Activated effector memory CD4-positive, alpha-beta T cell treated with anti-CD3 and anti-CD28 coated beads, Interleukin-2, amount 50 U/mL, for 16 hours (primary cell): ENCODE measurements around the gene XRCC1.
"Not testable (repeated sequence)": the region's sequence is repeated elsewhere in the genome, so short reads cannot be mapped to it uniquely, and the experiment has no call there.

Experiments used
- DNase-seq: peaks from one replicate; pipeline ENCODE4 v3.0.0-alpha.2; 2020

Gene XRCC1

DNA sequence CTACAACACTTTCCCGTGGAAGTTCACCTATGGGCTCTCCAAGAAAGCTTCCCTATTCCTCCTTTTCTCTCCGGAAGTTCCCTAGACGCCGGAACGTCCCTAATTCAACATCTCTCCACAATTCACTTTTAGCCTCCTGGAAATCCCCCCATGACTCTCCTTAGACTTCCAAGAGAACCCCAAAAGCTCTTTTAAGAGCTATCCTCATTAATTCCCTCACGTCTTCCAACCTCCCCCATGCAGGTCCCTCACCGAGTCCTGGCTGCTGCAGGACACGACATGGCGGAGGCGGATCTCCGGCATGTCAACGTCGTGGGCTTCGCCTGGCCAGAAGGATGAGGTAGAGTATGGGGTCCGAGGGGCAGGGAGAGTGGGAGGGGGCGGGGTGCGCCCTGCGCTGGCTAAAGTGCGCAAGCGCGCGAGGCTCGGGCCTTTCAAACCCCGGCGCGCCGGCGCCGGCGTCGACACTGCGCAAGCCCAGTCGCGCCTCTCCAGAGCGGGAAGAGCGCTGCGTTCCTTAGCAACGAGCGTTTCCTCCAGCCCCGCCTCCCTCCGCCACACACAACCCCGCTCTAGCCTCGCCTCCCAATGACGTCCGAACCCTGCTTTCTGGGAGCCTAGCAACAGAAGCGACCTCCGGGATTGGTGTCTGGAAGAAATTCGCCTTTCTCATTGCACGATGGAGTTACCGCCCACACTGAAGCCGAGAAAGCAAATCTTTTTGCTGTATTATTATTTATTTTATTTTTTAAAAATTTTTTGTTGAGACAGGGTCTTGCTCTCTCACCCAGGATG, at the start of gene XRCC1, which contains the start of gene PINLYP:
XRCC1 (minus strand) TSS at position 372 of the 795 bp plus-strand sequence; CDS start at position 303, 69 bp downstream.
PINLYP (plus strand) TSS at position 646 of the 795 bp plus-strand sequence. CDS start 1,391 bp downstream, outside the sequence.
- DNase-seq, result peak; percentile 98

DNA sequence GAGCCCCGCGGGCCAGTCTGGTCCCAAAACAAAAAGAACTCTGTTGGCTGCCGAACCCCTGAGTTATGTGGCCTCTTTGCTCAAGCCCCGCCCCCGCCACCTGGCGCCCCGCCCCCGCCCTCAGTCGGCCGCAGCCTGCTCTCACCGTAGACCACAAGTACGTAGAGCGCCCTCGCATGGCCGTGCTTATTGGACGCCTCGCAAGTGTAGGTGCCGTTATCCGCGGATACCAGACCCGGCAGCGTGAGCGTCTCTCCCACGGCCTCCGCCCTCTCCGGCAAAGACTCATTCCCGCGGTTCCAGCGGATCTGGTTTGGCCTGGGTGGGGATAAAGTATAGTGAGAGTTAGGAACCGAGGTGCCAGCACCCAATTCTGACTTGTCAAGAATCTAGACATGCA, 49.6 kb upstream of the XRCC1 start:
- DNase-seq, result peak; percentile 95

GRCh38 chr19:43623889-43624670, 48.8 kb upstream of the XRCC1 start:
- DNase-seq, result no peak

- DNase-seq, result no peak
Measured at GRCh38 chr19:43622956-43623355, 47.6 kb upstream of the XRCC1 start.

DNA sequence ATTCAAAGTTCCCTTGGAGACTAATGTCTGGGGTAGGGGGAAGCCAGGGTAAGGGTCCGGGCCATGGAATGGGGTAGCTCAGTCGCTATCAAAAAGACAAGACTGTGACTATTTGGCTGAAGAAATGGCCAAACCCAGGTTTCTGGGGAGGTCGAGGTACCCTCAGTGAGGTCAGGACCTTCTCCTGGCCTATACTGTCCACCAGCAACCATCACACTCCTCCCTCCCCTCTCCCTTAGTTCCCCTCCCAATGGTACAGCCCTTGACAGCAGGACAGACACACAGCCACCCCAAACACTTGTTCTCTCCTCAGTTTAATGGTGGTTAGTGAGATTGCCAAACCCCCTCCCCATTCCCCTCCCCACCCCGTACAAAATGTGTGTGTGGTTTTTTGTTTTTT, 46.7 kb upstream of the XRCC1 start:
- no peak for DNase-seq

GRCh38 chr19:43620061-43621001, 45.0 kb upstream of the XRCC1 start:
- DNase-seq, result peak; percentile 94

- DNase-seq, result peak; percentile 96
Measured at GRCh38 chr19:43619262-43620060, 44.1 kb upstream of the XRCC1 start, which contains the start of gene ZNF428. Gene ZNF428 (minus strand): TSS chr19:43619629. CDS start chr19:43614304, 5,325 bp downstream.

- no peak for DNase-seq
Measured at GRCh38 chr19:43618921-43619261, 43.6 kb upstream of the XRCC1 start.

DNA sequence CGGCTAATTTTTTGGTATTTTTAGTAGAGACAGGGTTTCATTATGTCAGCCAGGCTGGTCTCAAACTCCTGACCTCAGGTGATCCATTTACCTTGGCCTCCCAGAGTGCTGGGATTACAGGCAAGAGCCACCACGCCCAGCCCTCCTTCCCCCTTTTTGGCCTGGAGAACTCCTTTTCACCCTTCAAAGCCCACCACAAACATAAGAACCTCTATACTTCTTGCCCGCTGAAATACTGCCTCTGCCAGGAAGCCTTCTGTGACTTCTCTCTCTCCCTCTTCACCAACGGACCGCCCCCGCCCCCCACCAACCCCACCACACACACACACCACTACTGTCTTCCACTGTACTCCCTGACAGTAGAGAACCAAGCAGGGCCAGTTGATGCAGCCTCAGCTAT, 41.6 kb upstream of the XRCC1 start:
- no peak for DNase-seq

DNA sequence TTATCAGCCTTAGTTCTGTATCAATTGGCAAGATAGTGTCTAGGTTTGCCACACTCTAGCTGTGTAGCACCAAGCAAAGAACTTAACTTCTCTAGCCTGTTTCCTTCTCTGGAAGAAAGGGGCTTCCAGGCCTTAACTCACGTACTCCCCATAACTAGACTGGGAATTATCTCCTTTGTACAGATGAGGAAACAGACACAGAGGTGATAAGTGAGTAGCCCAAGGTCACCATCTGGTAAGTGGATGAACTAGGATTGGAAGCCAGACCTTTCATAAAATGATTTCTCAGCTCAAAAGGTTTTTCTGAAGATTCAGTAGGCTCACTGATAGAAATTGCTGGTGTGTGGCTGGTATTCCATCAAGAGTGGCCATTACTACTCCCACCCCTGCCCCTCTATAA, 41.0 kb upstream of the XRCC1 start:
- no peak for DNase-seq

- DNase-seq, result no peak
Measured at GRCh38 chr19:43612374-43612773, 37.0 kb upstream of the XRCC1 start.

- no peak for DNase-seq
Measured at GRCh38 chr19:43611788-43612187, 36.5 kb upstream of the XRCC1 start, which contains the start of gene SRRM5. Gene SRRM5 (plus strand): TSS chr19:43612088. CDS start chr19:43612122, 34 bp downstream.

- DNase-seq, result no peak
Measured at GRCh38 chr19:43610493-43610892, 35.2 kb upstream of the XRCC1 start.

DNA sequence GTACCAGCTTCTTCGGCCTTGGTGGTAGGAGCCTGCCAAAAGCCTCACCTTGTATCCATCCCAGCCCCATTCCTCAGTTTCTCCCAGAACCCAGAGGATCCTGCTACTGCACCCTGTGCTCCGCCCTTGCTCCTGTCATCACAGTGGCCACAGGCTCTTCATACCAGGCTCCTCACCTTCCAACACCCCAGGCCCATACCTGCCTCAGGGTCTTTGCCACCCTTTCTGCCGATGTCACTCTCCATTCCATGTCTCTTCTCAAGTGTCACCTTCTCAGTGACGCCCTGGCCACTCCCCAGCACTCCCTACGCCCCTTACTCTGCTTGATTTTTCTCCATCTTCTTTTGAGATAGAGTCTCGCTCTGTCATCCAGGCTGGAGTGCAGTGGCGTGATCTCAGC, 34.5 kb upstream of the XRCC1 start:
- DNase-seq, result no peak

DNA sequence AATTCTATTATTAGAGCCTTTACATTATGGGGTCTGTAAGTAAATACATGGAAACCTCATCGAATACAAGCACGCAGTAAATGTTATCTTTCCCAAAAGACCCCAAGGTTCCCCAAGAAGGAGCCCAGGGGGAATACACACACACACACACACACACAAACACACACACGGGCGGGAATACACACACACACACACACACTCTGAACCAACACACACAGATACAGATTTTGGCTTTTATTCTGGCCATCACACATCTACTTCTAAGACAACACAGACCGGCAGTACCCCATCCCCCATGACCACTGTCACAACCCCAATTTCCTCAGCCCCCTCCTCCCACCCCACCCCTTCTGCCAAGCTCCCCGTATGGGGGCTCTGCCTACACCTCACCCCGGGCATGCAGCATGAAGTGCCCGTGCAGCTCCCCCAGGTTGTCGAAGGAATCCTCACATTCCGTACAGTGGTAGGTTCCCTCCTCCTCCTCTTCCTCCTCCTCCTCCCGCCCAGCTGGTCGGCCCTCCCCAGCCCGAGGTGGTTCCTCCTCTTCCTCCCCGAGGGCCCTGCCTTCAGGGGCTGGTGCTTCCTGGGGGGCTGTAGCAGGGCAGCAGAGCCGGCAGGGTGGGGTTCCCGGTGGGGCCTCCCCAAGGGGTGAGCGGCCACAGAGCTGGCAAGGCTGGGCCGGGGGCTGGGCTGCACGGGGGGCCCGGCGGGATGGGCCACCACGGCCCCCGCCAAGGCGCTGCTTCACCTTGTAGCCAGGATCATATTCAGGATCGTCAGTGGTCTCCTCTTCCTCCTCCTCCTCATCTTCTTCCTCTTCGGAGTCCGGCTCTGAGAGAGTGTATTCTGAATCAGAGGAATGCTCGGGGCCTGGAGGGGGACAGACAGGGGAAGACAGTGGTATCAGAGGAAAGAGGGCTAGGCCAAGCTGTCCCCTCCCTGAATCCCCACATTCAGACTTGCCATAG, 32.2 kb upstream of the XRCC1 start:
- DNase-seq, result no peak

DNA sequence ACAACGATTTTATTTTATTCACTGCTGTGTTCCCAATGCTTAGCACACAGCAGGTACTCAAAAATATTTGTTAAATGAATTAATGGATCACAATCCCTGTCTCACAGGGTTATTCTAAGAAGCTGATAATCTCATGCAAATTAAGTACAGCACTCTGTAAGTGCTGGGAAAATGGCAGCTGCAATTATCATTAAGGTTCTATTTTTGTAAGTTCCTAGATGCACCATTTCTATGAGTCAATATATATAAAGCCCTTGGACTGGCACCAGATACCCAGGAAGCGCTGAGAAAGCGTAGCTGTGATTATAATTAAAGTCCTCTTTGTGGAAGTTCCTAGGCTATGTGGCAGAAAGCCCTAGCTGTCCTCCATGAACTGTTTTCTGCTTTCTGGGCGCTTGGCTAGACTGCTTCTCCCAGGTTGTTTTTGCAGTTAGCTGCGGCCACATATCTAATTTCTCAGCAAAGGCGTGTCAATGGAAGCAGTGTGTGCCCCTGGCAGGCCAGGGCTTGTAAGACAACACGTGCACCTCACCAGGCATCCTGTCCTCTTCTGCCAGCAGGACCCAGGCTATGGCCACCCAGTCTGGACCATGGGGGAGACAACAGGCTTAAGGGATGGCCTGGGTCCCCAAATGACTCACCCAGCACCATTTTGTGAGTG, 31.4 kb upstream of the XRCC1 start:
- DNase-seq, result no peak

DNA sequence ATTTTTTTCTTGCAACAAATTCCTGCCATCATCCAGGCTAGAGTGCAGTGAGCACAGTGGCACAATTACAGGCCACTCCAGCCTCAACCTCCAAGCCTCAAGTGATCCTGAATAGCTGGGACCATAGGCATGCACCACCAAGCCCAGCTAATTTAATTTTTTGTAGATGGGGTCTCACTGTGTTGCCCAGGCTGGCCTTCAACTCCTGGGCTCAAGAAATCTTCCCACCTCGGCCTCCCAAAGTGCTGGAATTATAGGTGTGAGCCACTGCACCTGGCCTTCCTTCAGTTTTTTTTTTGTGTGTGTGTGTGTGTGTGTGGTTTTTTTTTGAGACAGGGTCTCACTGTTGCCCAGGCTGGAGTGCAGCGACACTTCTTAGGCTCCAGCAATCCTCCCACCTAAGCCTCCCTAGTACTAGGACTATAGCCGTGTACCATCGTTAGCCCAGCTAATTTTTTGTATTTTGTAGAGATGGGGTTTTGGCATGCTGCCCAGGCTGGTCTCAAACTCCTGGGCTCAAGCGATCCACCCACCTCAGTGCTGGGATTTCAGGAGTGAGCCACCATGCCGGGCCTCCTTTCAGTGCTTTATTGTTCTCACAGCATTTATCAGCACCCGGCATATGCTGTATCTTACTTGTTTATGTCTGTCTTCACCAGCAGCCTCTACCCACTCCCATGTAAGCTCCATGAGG, 30.7 kb upstream of the XRCC1 start:
- no peak for DNase-seq

DNA sequence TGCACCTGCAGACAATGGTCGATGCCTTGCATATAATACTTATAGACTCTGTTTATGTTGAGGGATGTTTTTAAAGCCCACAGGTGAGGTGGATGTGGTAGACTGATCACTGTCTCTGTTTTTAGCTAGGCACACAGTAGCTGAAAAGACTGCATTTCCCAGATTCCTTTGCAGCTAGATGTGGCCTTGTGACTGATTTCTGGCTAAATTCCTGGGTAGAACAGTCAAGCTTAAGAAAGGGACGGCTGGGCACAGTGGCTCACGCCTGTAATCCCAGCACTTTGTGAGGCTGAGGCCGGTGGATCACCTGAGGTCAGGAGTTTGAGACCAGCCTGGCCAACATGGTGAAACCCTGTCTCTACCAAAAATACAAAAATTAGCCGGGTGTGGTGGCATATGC, 25.0 kb upstream of the XRCC1 start:
- DNase-seq, result not testable (repeated sequence)

DNA sequence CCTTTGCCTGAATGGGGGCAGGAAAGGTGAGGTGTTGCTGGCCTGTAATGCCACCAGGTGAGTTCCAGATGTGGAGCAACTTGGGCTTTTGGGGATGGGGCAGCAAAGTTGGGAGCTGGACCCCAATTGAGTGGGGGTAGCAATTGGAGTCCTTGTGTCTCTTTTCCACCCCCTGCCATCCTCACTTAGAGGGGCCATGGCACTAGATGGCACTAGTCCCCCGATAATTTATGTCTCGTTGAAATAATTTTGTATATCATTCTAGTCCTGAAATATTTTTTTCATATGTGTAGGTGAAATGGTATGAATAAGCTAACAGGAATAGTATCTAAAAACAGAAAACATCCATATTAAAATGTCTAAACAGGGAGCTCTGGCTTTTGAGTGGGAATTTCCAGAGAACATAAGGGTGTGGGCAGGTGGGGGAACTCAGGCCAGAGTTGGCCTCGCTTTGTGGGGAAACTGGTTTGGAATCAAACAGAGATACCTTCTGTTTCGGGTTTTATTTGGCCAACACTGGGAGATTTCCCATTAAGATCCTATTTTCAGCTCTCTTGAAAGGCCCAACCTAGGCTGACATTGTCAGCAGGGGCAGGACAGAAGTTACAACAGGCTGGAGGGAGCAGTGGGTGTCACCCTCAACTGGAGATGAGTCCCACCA, 24.4 kb upstream of the XRCC1 start:
- no peak for DNase-seq
